ENCODE measurements around the gene ZNF385B.

ZNF385B gene

DNA sequence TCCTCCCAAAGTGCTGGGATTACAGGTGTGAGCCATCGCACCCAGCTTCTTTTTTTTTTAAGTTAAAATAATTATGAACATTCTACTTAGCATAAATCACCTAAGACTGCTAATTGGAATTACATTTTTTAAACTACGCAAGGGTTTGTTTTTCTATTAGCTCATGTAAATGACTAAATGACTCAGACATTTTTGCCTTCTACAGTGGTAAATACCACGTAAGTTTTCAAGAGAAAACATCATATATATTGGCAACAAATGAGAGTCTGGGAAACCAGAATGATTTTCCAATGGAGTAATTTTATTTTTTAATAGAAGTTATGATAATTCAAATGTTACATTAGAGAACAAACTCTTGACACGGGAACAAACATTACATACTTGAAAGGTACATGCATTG is 259.0 kb downstream of the ZNF385B start:
- TF ChIP-seq, protein P1, sequence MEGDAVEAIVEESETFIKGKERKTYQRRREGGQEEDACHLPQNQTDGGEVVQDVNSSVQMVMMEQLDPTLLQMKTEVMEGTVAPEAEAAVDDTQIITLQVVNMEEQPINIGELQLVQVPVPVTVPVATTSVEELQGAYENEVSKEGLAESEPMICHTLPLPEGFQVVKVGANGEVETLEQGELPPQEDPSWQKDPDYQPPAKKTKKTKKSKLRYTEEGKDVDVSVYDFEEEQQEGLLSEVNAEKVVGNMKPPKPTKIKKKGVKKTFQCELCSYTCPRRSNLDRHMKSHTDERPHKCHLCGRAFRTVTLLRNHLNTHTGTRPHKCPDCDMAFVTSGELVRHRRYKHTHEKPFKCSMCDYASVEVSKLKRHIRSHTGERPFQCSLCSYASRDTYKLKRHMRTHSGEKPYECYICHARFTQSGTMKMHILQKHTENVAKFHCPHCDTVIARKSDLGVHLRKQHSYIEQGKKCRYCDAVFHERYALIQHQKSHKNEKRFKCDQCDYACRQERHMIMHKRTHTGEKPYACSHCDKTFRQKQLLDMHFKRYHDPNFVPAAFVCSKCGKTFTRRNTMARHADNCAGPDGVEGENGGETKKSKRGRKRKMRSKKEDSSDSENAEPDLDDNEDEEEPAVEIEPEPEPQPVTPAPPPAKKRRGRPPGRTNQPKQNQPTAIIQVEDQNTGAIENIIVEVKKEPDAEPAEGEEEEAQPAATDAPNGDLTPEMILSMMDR (IDR thresholded peaks at IDR 0.05; ENCODE audit: extremely low read depth, missing control alignments): no peak
- DNase-seq (ENCODE audit: low spot score): no peak

DNA sequence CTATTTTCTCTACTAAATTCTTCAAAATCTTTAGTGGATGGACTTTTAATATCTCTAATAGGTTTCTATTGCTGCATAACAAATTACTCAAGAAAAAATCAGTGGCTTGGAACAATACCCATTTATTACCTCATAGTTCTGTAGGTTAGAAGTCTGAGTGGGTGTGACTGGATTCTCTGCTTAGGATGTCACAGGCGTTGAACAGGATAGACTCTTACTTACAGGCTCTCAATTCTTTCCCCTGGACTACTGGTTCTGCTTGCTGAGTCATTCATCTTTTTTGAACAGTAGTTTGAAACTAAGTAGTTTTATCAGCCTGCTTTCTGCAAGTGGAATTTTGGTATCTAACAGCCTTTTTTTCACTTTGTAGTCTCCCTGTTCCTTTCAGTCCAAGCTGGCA is 265.4 kb downstream of the ZNF385B start:
- TF ChIP-seq, protein P1 (IDR thresholded peaks at IDR 0.05; ENCODE audit: extremely low read depth, missing control alignments): no peak
- DNase-seq (ENCODE audit: low spot score): no peak

DNA sequence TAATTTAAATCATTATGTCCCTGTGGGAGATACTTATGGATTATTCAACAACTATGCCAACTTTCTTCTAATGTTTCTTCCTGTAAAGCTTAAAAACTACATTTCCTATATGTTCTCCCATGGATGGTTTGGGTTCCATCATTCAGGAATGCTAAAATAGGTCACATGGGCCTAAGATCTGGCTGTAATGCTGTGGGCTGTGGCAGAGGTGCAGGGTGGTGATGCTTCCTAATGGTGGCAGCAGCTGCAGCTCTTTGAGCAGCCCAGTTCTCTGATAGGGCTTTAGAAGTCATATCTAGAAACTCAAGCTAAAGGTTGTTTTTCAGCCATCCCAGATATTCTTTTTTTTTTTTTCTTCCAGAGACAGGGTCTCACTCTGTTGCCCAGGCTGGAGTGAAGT is 266.1 kb downstream of the ZNF385B start:
- TF ChIP-seq, protein P1 (IDR thresholded peaks at IDR 0.05; ENCODE audit: extremely low read depth, missing control alignments): no peak
- DNase-seq (ENCODE audit: low spot score): no peak

DNA sequence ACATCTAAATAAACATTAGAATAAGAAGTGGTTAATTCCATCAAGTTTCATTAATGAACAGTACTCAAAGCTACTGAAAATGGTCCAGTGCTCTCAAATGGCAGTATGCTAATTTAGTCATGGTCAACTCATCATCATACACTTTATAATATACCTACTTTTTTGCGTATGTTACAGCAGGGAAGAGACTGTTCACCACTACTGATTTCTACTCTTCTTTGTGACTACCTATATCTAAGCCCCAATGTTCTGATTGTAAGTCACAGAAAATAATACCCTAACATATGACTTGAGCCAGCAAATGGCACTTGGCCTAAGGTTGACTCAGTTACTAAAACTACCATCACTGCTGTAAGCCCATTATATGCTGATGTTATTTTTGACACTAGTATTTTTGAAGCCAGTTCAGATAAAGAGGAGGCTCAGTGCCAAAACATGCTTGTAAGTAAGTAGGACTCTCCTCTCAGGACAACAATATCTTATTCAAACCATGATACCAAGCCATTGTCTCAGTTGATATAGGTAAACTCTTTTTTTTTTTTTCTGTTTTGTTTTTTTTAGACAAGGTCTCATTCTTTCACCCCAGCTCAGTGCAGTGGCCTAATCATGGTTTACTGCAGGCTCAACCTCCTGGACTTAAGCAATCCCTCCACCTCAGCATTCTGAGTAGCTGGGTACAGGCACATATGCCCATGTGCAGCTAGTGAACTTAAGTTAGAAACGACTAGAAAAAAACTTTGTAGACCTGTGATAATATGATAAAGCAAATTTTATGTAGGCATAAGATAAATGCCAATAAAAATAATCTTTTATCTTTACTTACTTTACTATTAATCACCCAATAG is 266.9 kb downstream of the ZNF385B start:
- DNase-seq (ENCODE audit: low spot score): no peak
- TF ChIP-seq, protein P1 (IDR thresholded peaks at IDR 0.05; ENCODE audit: extremely low read depth, missing control alignments): no peak

DNA sequence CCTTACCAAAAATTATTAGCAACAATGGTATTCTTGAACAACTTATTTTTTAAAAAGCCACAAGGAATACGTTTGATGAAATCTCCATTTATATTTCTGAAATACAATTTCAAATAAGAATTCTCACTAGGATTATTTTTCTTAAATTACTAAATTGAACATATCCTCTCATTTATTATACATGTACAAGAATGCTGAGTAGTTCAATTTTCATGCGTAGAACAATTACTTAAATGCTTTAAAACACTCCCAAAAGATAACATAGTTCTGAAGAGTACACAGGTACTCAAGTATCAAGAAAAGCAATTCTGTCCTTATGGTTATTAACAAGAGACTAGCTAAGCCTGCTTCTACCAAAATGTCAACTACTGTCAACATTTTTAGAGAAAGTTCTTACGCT is 268.1 kb downstream of the ZNF385B start:
- TF ChIP-seq, protein P1 (IDR thresholded peaks at IDR 0.05; ENCODE audit: extremely low read depth, missing control alignments): no peak
- DNase-seq (ENCODE audit: low spot score): no peak

DNA sequence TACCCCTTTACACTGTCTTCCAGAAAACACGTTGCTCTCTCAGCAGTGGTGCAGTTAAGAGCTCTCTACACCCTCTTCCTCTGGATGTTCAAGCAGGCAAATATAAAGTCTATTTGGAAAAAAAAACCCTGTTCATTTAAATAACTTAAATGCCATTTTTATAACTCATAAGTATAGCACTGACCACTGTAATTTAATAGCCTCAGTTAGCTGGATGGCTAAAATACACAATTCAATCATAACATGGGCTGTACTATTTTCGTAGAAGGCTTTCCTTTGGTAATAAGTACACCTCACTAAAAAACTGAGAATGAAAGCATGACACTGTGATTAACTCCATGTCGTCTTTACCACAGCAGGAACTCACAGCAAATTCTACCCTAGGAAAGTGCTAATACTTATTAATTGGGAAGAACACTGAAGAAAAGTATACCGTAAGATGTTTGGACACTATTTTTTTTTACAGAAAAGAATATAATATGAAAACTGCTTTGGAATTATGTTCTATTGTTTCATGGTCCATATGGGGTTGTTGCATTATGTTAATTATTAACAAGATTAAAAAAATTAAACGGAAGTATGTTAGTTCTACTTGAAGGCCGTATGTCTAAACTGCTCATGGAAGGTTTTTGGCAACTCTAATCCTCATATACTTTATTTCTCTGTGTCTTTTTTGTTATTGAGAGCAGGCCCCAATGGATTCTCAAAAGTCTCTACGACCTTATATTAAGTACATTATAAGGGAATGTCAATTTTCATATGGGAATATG is 269.1 kb downstream of the ZNF385B start:
- no peak for DNase-seq (ENCODE audit: low spot score)
- TF ChIP-seq, protein P1 (IDR thresholded peaks at IDR 0.05; ENCODE audit: extremely low read depth, missing control alignments): no peak

DNA sequence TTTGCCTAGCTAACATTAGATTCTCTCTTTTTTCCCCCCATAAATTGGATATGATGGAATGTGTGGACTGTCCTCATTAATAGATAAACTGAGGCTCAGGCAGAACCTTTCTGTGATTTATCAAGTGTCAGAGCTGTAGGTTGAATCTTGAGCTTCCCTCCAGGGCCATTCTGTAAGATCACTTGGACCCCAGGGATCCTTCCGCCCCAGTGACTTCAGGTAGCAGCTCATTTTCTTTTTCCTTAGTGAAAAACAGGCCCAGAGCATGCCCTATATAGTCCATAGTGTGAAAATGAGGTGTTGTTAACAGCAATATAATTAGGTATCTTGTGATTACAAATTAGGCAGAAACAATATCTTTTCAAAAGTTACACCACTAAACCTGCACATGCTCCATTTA is 269.7 kb downstream of the ZNF385B start:
- no peak for DNase-seq (ENCODE audit: low spot score)
- TF ChIP-seq, protein P1 (IDR thresholded peaks at IDR 0.05; ENCODE audit: extremely low read depth, missing control alignments): no peak

All from GM20000 (cell line).